GM23248 (cell line): ENCODE measurements around the gene ANKUB1. TPM values are rescaled to one million over a fixed set of nuclear protein-coding genes. Genes with fewer than 3 reads are reported as not detected.
"Not testable (repeated sequence)": the region's sequence is repeated elsewhere in the genome, so short reads cannot be mapped to it uniquely, and the experiment has no call there.

ENCODE experiments used
- DNase-seq: peaks from one replicate; pipeline ENCODE4 v3.0.0-alpha.2; 2015
- H2AFZ ChIP-seq: fragments of 200-600 bp; sonication (generic); 2 replicates; pipeline ENCODE4 v1.6.1; 2016; ENCODE audit warnings: antibody characterized with exemption
- H3F3A ChIP-seq: fragments of 200-600 bp; sonication (generic); 2 replicates; pipeline ENCODE4 v1.6.1; 2016; ENCODE audit warnings: mild to moderate bottlenecking, antibody characterized with exemption, mixed run types; ENCODE audit not compliant: insufficient read depth
- H3K27ac ChIP-seq: fragments of 200-600 bp; sonication (generic); 2 replicates; pipeline ENCODE4 v1.5.1; 2016; ENCODE audit warnings: mild to moderate bottlenecking
- H3K27me3 ChIP-seq: fragments of 200-600 bp; sonication (generic); replicated peaks from 2 replicates; pipeline ENCODE4 v1.6.1; 2016; ENCODE audit warnings: mild to moderate bottlenecking; ENCODE audit not compliant: insufficient read depth
- H3K36me3 ChIP-seq: fragments of 200-600 bp; sonication (generic); 2 replicates; pipeline ENCODE4 v1.6.1; 2016; ENCODE audit warnings: low read depth, mild to moderate bottlenecking
- H3K4me1 ChIP-seq: fragments of 200-600 bp; sonication (generic); 2 replicates; pipeline ENCODE4 v1.6.1; 2016; ENCODE audit warnings: mild to moderate bottlenecking; ENCODE audit not compliant: insufficient read depth
- H3K4me2 ChIP-seq: fragments of 200-600 bp; sonication (generic); one replicate; pipeline ENCODE4 v1.6.1; 2016; ENCODE audit warnings: mild to moderate bottlenecking; ENCODE audit not compliant: unreplicated experiment
- H3K4me3 ChIP-seq: fragments of 200-600 bp; sonication (generic); 2 replicates; pipeline ENCODE4 v1.5.1; 2016; ENCODE audit warnings: mild to moderate bottlenecking
- H3K79me2 ChIP-seq: fragments of 200-600 bp; sonication (generic); 2 replicates; pipeline ENCODE4 v1.6.1; 2016; ENCODE audit warnings: mild to moderate bottlenecking; ENCODE audit not compliant: insufficient read depth
- H3K9ac ChIP-seq: fragments of 200-600 bp; sonication (generic); 2 replicates; pipeline ENCODE4 v1.6.1; 2016; ENCODE audit warnings: mild to moderate bottlenecking
- H3K9me2 ChIP-seq: fragments of 200-600 bp; sonication (generic); 2 replicates; pipeline ENCODE4 v1.6.1; 2016; ENCODE audit warnings: mixed run types, mild to moderate bottlenecking, moderate library complexity; ENCODE audit not compliant: insufficient read depth
- H3K9me3 ChIP-seq: fragments of 200-600 bp; sonication (generic); one replicate; pipeline ENCODE4 v1.6.1; 2017; ENCODE audit warnings: low read depth
- H4K20me1 ChIP-seq: fragments of 200-600 bp; sonication (generic); 2 replicates; pipeline ENCODE4 v1.6.0; 2016; ENCODE audit not compliant: insufficient read depth
- EZH2 ChIP-seq: fragments of 200-600 bp; sonication (generic); IDR thresholded peaks from 2 replicates; pipeline ENCODE4 v1.6.1; 2018; ENCODE audit warnings: antibody characterized with exemption, mild to moderate bottlenecking; ENCODE audit not compliant: insufficient read depth, poor library complexity, severe bottlenecking
- EZH2phosphoT487 ChIP-seq: fragments of 200-600 bp; sonication (generic); IDR thresholded peaks from 2 replicates; pipeline ENCODE4 v1.6.1; 2018; ENCODE audit warnings: antibody characterized with exemption, moderate library complexity, mild to moderate bottlenecking, low read depth; ENCODE audit not compliant: insufficient read depth
- WGBS, 2 experiments: methylation state at CpG; one replicate each; pipeline ENCODE4 v1.1.6; 2015 to 2017; ENCODE audit warnings: low lambda C conversion rate in 2 of 2, low coverage in 1 of 2; ENCODE audit errors: missing lambda C conversion rate in 2 of 2; 5-methylcytosine and 5-hydroxymethylcytosine counted together
- in situ Hi-C: fragments of 300-500 bp; cut with MboI; formaldehyde crosslinking; loops from 2 replicates; pipeline ENCODE4 v1.15.0; 2020
- polyA plus RNA-seq: library from polyadenylated mRNA; unstranded; fragments of >200 nt; fragmentation: Nextera tagmentation; extraction: Ambion mirVana; gene quantifications from 2 replicates; pipeline ENCODE4 v1.2.1, GENCODE V29; 2016
- total RNA-seq: library from RNA; depleted of rRNA; stranded (reverse); fragments of >200 nt; shearing (Covaris generic); gene quantifications from 2 replicates; pipeline ENCODE4 v1.2.3, GENCODE V29; 2014; rRNA removed

The ANKUB1 gene
- total RNA-seq (not detected in 2 replicates), polyA plus RNA-seq (not detected in 2 replicates)

GRCh38 chr3:149792452-149793270 lies at the start of gene ANKUB1:
Gene ANKUB1 (minus strand): TSS chr3:149792554. CDS start chr3:149792366, 188 bp downstream.
- H2AFZ ChIP-seq, result no peak within 1 kb of the TSS; the same call in 1 of the 2 replicates
- in situ Hi-C loops, result no loop called here
- no peak for DNase-seq
- no peak within 1 kb of the TSS for H3K4me2 ChIP-seq
- 89 to 92% methylated on average over 4 of the region's 4 CpGs for WGBS, 2 experiments
- no peaks in the 10 kb centered on the region for H3F3A ChIP-seq
- no peaks in the 10 kb centered on the region for H3K27me3 ChIP-seq
- H3K4me1 ChIP-seq, result peaks cover 17% of the 10 kb centered on the region
- no peaks in the 10 kb centered on the region for H4K20me1 ChIP-seq
- no peak within 1 kb of the TSS for H3K27ac ChIP-seq
- H3K9me3 ChIP-seq, result no peaks in the 10 kb centered on the region
- H3K4me3 ChIP-seq, result no peak within 1 kb of the TSS
- no peak within 1 kb of the TSS for H3K9ac ChIP-seq
- TF ChIP-seq EZH2phosphoT487, result no peak
- TF ChIP-seq EZH2, result no peak
- H3K79me2 ChIP-seq, result no peaks in the 10 kb centered on the region
- H3K9me2 ChIP-seq, result no peaks in the 10 kb centered on the region
- H3K36me3 ChIP-seq, result no peaks in the 10 kb centered on the region

- Histone ChIP-seq H3K4me2 (no peak overlapping the region), H3F3A (no peaks in the 10 kb centered on the region), H3K36me3 (no peaks in the 10 kb centered on the region), H3K27me3 (no peaks in the 10 kb centered on the region), H2AFZ (no peak overlapping the region), H3K27ac (no peak overlapping the region), H3K79me2 (peaks cover 83% of the 10 kb centered on the region), H3K4me1 (0 out of 2 replicates have a peak, but pooled peaks cover 5% of the 10 kb centered on the region), H4K20me1 (no peaks in the 10 kb centered on the region), H3K4me3 (no peak overlapping the region), H3K9ac (no peak overlapping the region), H3K9me3 (no peaks in the 10 kb centered on the region), H3K9me2 (no peaks in the 10 kb centered on the region)
- DNase-seq, result no peak
- TF ChIP-seq EZH2phosphoT487 (no peak), EZH2 (no peak)
- in situ Hi-C loops, result no loop called here
- 93 to 96% methylated on average over 3 of the region's 3 CpGs for WGBS, 2 experiments
Observed at GRCh38 chr3:149839896-149840295, 47.5 kb upstream of the ANKUB1 start.

GRCh38 chr3:149839469-149839868 lies 47.1 kb upstream of the ANKUB1 start:
- WGBS, 2 experiments, result 92 to 98% methylated on average over 3 of the region's 3 CpGs
- H3K36me3 ChIP-seq, H3K27me3 ChIP-seq, in situ Hi-C loops, H3K4me1 ChIP-seq, H3F3A ChIP-seq, H2AFZ ChIP-seq, H4K20me1 ChIP-seq, H3K4me3 ChIP-seq, H3K4me2 ChIP-seq, H3K9ac ChIP-seq, H3K9me3 ChIP-seq, H3K9me2 ChIP-seq, DNase-seq, H3K27ac ChIP-seq: not testable (repeated sequence)
- H3K79me2 ChIP-seq, result peaks cover 83% of the 10 kb centered on the region

- H3K9me3 ChIP-seq, DNase-seq, H3K9ac ChIP-seq, H3K4me2 ChIP-seq, H3K9me2 ChIP-seq, H3K27ac ChIP-seq, H3K4me3 ChIP-seq, H4K20me1 ChIP-seq, H3F3A ChIP-seq, H3K4me1 ChIP-seq, in situ Hi-C loops, H3K36me3 ChIP-seq, H2AFZ ChIP-seq, H3K27me3 ChIP-seq: not testable (repeated sequence)
- WGBS, 2 experiments, result 72 to 74% methylated on average over 3 of the region's 3 CpGs
- peaks cover 83% of the 10 kb centered on the region for H3K79me2 ChIP-seq
Observed at GRCh38 chr3:149838491-149838890, 46.1 kb upstream of the ANKUB1 start.
